PC-9 (cell line): ENCODE results near the gene APEH. TPM values are rescaled to one million over a fixed set of nuclear protein-coding genes. Genes with fewer than 3 reads are reported as not detected.
A peak's percentile ranks its signal among the peaks of the same experiment; 100 is the strongest.

Experiments
- BruUV-seq: library from RNA; stranded (reverse); fragments of 400-500 nt; replicated peaks from 2 replicates; lab custom pipeline; 2021; lab: Mats Ljungman, UMichigan
- CTCF ChIA-PET: fragments of 300-600 bp; sonication (Branson Sonifier 250); formaldehyde crosslinking; loops from one replicate; lab custom pipeline; 2022; ENCODE audit warnings: antibody characterized with exemption; lab: Charles Lee
- POLR2A ChIA-PET: fragments of 300-600 bp; sonication (Branson Sonifier 250); formaldehyde crosslinking; loops from one replicate; lab custom pipeline; 2022; ENCODE audit warnings: antibody characterized with exemption; ENCODE audit not compliant: unreplicated experiment; lab: Charles Lee
- DNase-seq, 2 experiments: peaks; one replicate each; pipeline versions ENCODE4 v3.0.0 to v3.0.0-alpha.2; 2015 to 2022; ENCODE audit warnings: mixed read lengths in 1 of 2
- H2AFZ ChIP-seq: fragments of 200-600 bp; sonication (generic); 2 replicates; pipeline ENCODE4 v1.8.1; 2017; ENCODE audit warnings: antibody characterized with exemption
- H3F3A ChIP-seq: fragments of 200-600 bp; sonication (generic); 2 replicates; pipeline ENCODE4 v1.8.1; 2017; ENCODE audit warnings: antibody characterized with exemption, mild to moderate bottlenecking, low read depth; ENCODE audit not compliant: insufficient read depth
- H3K27ac ChIP-seq: fragments of 200-600 bp; sonication (generic); 2 replicates; pipeline ENCODE4 v1.6.1; 2016; ENCODE audit warnings: mixed run types
- H3K27me3 ChIP-seq: fragments of 200-600 bp; sonication (generic); 2 replicates; pipeline ENCODE4 v1.6.1; 2016; ENCODE audit warnings: low read depth, mixed run types; ENCODE audit not compliant: insufficient read depth
- H3K36me3 ChIP-seq: fragments of 200-600 bp; sonication (generic); 2 replicates; pipeline ENCODE4 v1.6.1; 2016; ENCODE audit warnings: low read depth, mixed run types
- H3K4me1 ChIP-seq: fragments of 200-600 bp; sonication (generic); replicated peaks from 2 replicates; pipeline ENCODE4 v1.6.1; 2016; ENCODE audit warnings: mixed run types; ENCODE audit not compliant: insufficient read depth
- H3K4me2 ChIP-seq: fragments of 200-600 bp; sonication (generic); 2 replicates; pipeline ENCODE4 v1.6.1; 2017; ENCODE audit warnings: mixed run types
- H3K4me3 ChIP-seq: fragments of 200-600 bp; sonication (generic); 2 replicates; pipeline ENCODE4 v1.6.1; 2016; ENCODE audit warnings: mixed run types
- H3K79me2 ChIP-seq: fragments of 200-600 bp; sonication (generic); 2 replicates; pipeline ENCODE4 v1.6.1; 2017; ENCODE audit warnings: low read depth, mixed run types
- H3K9me2 ChIP-seq: fragments of 200-600 bp; sonication (generic); 2 replicates; pipeline ENCODE4 v1.8.1; 2017; ENCODE audit warnings: mild to moderate bottlenecking; ENCODE audit not compliant: insufficient read depth
- H3K9me3 ChIP-seq: fragments of 200-600 bp; sonication (generic); 2 replicates; pipeline ENCODE4 v1.8.1; 2016; ENCODE audit warnings: low read depth; ENCODE audit not compliant: insufficient read depth
- H4K20me1 ChIP-seq: fragments of 200-600 bp; sonication (generic); 2 replicates; pipeline ENCODE4 v1.8.1; 2017; ENCODE audit not compliant: insufficient read depth
- CTCF ChIP-seq: fragments of 200-600 bp; sonication (generic); conservative IDR thresholded peaks from 2 replicates; pipeline ENCODE4 v1.6.1; 2017; ENCODE audit warnings: mixed run types, antibody characterized with exemption, mild to moderate bottlenecking, moderate library complexity
- EZH2 ChIP-seq: fragments of 200-600 bp; sonication (generic); IDR thresholded peaks from 2 replicates; pipeline ENCODE4 v1.8.0; 2017; ENCODE audit warnings: antibody characterized with exemption, low read depth
- intact Hi-C: fragments of 100-400 bp; cut with micrococcal nuclease; formaldehyde crosslinking; loops from one replicate; pipeline ENCODE4 v1.10.0; 2022; ENCODE audit not compliant: unreplicated experiment
- total RNA-seq: library from RNA; stranded (reverse); gene quantifications from 2 replicates; pipeline ENCODE4 v1.2.3, GENCODE V29; 2021

The APEH gene
- total RNA-seq, 1 experiment from 2014 or later: 131 TPM

- H3F3A ChIP-seq: no peaks in the 10 kb centered on the region
- H3K9me3 ChIP-seq: no peaks in the 10 kb centered on the region
- ChIA-PET POLR2A (no interaction called here), CTCF (no interaction called here)
- DNase-seq: peak; percentile 37 to 38
- intact Hi-C loops: no loop called here
- H3K9me2 ChIP-seq: no peaks in the 10 kb centered on the region
- no peaks in the 10 kb centered on the region for H3K79me2 ChIP-seq
- no peaks in the 10 kb centered on the region for H4K20me1 ChIP-seq
- no peak overlapping the region for H3K4me2 ChIP-seq
- TF ChIP-seq EZH2 (no peak), CTCF (no peak)
- no peaks in the 10 kb centered on the region for H3K4me1 ChIP-seq
- no peak overlapping the region for H2AFZ ChIP-seq
- H3K4me3 ChIP-seq: no peak overlapping the region
- H3K27ac ChIP-seq: no peak overlapping the region
- BruUV-seq: no TSS peak
- no peaks in the 10 kb centered on the region for H3K27me3 ChIP-seq
- no peaks in the 10 kb centered on the region for H3K36me3 ChIP-seq
These were observed 12.9 kb upstream of the APEH start for GRCh38 chr3:49661281-49661680.

GRCh38 chr3:49662021-49662420, 12.1 kb upstream of the APEH start:
- H3K36me3 ChIP-seq: no peaks in the 10 kb centered on the region
- no peaks in the 10 kb centered on the region for H3K79me2 ChIP-seq
- no peak for DNase-seq
- no peaks in the 10 kb centered on the region for H3K9me3 ChIP-seq
- no peak overlapping the region for H3K27ac ChIP-seq
- BruUV-seq: no TSS peak
- H3F3A ChIP-seq: no peaks in the 10 kb centered on the region
- H3K4me2 ChIP-seq: no peak overlapping the region
- H3K4me1 ChIP-seq: no peaks in the 10 kb centered on the region
- TF ChIP-seq EZH2 (no peak), CTCF (no peak)
- no peak overlapping the region for H2AFZ ChIP-seq
- H4K20me1 ChIP-seq: no peaks in the 10 kb centered on the region
- ChIA-PET POLR2A (no interaction called here), CTCF (interaction anchor here (0.7 kb wide), 1 partner anchor 139 kb away, joined by 5 read pairs; no protein-coding TSS in a partner anchor)
- no peaks in the 10 kb centered on the region for H3K9me2 ChIP-seq
- no peak overlapping the region for H3K4me3 ChIP-seq
- no peaks in the 10 kb centered on the region for H3K27me3 ChIP-seq
- intact Hi-C loops: no loop called here

- DNase-seq: no peak
- no peaks in the 10 kb centered on the region for H3K9me2 ChIP-seq
- H3K4me1 ChIP-seq: no peaks in the 10 kb centered on the region
- no peak overlapping the region for H3K4me2 ChIP-seq
- H3K27ac ChIP-seq: no peak overlapping the region
- intact Hi-C loops: no loop called here
- no peaks in the 10 kb centered on the region for H4K20me1 ChIP-seq
- BruUV-seq: no TSS peak
- TF ChIP-seq CTCF (no peak), EZH2 (no peak)
- ChIA-PET CTCF (interaction anchor here (0.7 kb wide), 1 partner anchor 140 kb away, joined by 5 read pairs; no protein-coding TSS in a partner anchor), POLR2A (interaction anchor here (0.6 kb wide), 1 partner anchor 17 kb away, joined by 3 read pairs; no protein-coding TSS in a partner anchor)
- H3K9me3 ChIP-seq: no peaks in the 10 kb centered on the region
- H3K27me3 ChIP-seq: no peaks in the 10 kb centered on the region
- no peak overlapping the region for H2AFZ ChIP-seq
- no peak overlapping the region for H3K4me3 ChIP-seq
- H3K36me3 ChIP-seq: no peaks in the 10 kb centered on the region
- no peaks in the 10 kb centered on the region for H3K79me2 ChIP-seq
- no peaks in the 10 kb centered on the region for H3F3A ChIP-seq
These were observed 11.3 kb upstream of the APEH start for GRCh38 chr3:49662720-49663413.
